ENCODE measurements around the gene CHRD.
"Not testable (repeated sequence)": the region's sequence is repeated elsewhere in the genome, so short reads cannot be mapped to it uniquely, and the experiment has no call there.

The CHRD gene

DNA sequence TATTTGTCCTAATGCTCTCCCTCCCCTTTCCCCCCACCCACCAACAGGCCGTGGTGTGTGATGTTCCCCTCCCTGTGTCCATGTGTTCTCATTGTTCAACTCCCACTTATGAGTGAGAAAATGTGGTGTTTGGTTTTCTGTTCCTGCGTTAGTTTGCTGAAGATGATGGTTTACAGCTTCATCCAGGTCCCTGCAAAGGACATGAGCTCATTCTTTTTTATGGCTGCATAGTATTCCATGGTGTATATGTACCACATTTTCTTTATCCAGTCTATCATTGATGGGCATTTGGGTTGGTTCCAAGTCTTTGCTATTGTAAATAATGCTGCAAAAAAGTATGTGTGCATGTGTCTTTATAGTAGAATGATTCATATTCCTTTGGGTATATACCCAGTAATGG is 53.3 kb downstream of the CHRD start:
- H3K36me3 ChIP-seq (ENCODE audit: insufficient read depth, low read length); H3K4me1 ChIP-seq (ENCODE audit: insufficient read depth, low read length); H3K27me3 ChIP-seq (ENCODE audit: insufficient read depth, low read length); H3K4me3 ChIP-seq (ENCODE audit: low read length); H3K27ac ChIP-seq (ENCODE audit: low read depth, low read length); H3K9me3 ChIP-seq (ENCODE audit: insufficient read depth, low read depth, low read length); H3K9ac ChIP-seq (ENCODE audit: low read depth, low read length): not testable (repeated sequence)
- WGBS, result 97% methylated on average over 2 of the region's 2 CpGs

DNA sequence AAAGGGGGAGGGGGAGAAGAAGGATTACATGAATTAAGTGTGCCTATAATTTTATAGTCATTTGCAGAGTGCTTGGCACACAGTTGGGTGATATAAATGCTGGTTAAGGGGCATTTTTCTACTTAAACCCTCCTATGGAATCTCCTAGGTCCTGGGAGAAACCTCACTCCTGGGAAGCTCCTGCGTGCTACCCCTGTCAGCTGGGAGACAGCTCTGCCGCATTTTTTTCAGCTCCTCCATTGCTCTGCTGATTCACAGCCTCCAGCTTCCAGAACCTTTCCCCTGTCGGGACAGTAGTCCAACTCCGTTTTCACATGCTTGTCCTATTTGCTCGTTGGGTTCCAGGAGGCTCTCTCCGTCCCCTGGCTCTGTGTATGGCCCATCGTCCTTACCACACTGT is 59.2 kb downstream of the CHRD start:
- H3K27me3 ChIP-seq (ENCODE audit: insufficient read depth, low read length), result no peaks in the 10 kb centered on the region
- no peak overlapping the region for H3K4me3 ChIP-seq (ENCODE audit: low read length)
- no peak overlapping the region for H3K27ac ChIP-seq (ENCODE audit: low read depth, low read length)
- H3K9ac ChIP-seq (ENCODE audit: low read depth, low read length), result no peak overlapping the region
- no peaks in the 10 kb centered on the region for H3K9me3 ChIP-seq (ENCODE audit: insufficient read depth, low read depth, low read length)
- H3K4me1 ChIP-seq (ENCODE audit: insufficient read depth, low read length), result no peaks in the 10 kb centered on the region
- WGBS, result 83% methylated on average over 7 of the region's 7 CpGs
- H3K36me3 ChIP-seq (ENCODE audit: insufficient read depth, low read length), result no peaks in the 10 kb centered on the region
